Omental fat pad (tissue), 4 donors: ENCODE measurements around the gene CCL14. TPM values are rescaled to one million over a fixed set of nuclear protein-coding genes. Genes with fewer than 3 reads are reported as not detected.

Source experiments
- ATAC-seq: fragments of 150-250 bp; one replicate; pipeline ENCODE4 v1.9.1; 2016; ENCODE audit warnings: mild to moderate bottlenecking, moderate library complexity; ENCODE audit not compliant: low FRiP score
- DNase-seq: peaks from one replicate; pipeline ENCODE4 v3.0.0-alpha.2; 2019; ENCODE audit warnings: low spot score
- total RNA-seq, 4 donors: library from RNA; depleted of rRNA; stranded (reverse); fragments of >200 nt; gene quantifications; one replicate each; pipeline ENCODE4 v1.1.0, GENCODE V29; 2016
- TF ChIP-seq, protein P1 (sequence below), 3 donors: fragments of 450-650 bp; IDR thresholded peaks; one replicate each; pipeline ENCODE4 v1.5.1; 2016 to 2017; ENCODE audit warnings: antibody characterized with exemption in 3 of 3, mild to moderate bottlenecking in 3 of 3, moderate library complexity in 2 of 3

The CCL14 gene
- total RNA-seq, 4 donors from 2014 or later = 29.0 to 83.2 (median 68.7) TPM

DNA sequence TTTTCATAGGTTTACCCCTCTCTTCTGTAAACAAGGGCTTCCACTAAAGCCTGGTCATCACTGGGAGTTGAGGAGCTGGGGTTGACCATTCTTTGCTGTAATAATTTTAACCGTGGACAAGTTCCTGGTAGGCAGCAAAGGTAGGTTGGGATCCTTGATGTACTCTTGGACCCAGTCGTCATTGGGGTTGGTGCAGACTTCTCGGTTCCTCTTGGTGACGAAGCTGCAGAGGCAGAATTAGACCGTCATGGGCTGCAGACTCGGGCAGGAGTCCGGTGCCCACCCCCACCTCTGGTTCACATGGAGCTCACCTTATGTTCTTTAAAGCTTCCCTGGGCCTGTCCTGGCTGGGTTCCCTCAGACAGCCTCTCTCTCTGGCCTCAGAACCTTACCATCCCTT is 9.0 kb downstream of the CCL14 start:
- ATAC-seq (no peak), DNase-seq (no peak)
- TF ChIP-seq, protein P1, sequence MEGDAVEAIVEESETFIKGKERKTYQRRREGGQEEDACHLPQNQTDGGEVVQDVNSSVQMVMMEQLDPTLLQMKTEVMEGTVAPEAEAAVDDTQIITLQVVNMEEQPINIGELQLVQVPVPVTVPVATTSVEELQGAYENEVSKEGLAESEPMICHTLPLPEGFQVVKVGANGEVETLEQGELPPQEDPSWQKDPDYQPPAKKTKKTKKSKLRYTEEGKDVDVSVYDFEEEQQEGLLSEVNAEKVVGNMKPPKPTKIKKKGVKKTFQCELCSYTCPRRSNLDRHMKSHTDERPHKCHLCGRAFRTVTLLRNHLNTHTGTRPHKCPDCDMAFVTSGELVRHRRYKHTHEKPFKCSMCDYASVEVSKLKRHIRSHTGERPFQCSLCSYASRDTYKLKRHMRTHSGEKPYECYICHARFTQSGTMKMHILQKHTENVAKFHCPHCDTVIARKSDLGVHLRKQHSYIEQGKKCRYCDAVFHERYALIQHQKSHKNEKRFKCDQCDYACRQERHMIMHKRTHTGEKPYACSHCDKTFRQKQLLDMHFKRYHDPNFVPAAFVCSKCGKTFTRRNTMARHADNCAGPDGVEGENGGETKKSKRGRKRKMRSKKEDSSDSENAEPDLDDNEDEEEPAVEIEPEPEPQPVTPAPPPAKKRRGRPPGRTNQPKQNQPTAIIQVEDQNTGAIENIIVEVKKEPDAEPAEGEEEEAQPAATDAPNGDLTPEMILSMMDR (IDR thresholded peaks at IDR 0.05) = no peak

DNA sequence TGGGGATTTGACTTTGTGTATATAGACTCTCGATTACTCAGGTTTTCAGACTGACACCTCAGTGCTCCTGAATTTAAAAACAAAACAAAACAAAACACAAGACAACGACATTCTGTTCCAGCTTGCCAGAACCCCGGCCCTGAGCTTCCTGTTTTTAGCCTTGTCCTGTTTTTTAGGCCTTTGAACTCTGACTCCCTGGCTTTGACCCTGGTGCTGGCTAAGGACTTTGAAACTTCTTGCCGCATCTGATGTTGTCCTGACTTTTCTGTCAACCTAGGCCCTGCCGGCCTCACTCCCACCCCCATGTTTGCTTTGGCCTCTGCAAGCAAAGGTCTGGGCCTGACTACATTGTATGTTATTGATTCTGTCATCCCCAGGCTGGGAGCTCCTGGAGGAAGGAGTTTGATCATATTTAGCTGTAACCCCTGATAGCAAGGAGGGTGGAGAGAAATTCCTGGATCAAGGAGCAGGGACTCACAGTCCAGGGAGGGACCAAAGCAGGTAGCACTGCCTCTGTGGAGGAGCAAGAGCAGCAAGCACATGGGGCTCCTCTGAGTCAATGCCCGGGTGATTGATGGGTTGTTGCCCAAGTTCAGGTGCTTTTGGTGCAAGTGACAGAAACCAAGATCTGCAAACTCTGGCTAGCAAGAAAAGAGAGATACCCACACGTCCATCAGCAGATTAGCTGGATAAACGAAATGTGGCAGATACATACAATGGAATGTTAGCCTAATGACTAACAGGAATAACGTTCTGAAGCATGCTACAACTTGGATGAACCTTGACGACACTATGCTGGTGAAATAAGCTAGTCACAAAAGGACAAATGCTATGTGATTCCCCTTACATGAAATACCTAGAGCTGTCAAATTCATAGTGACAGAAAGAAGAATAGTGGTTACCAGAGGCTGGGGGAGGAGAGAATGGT is 12.9 kb downstream of the CCL14 start:
- DNase-seq (no peak), ATAC-seq (no peak)
- TF ChIP-seq, protein P1 (IDR thresholded peaks at IDR 0.05) = no peak

DNA sequence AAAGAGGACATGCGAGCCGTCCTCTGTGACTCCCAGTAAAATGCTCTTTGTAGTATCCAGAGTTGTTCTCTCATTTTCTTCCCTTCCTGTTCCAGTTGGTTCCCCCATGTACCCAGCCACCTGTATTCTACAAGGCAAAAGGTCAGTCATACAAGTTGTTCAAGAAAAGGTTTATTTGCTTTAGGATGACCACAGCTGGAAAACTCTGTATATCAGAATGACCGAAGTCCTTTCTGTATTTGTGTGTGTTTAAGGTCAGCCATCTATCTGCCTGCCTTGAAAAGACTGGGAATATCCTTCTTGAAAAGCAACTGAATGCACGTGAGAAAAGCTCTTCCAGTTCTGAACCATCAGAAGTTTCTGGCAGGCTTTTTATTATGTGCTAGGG is 13.6 kb downstream of the CCL14 start:
- ATAC-seq = no peak
- DNase-seq = no peak
- TF ChIP-seq, protein P1 (IDR thresholded peaks at IDR 0.05) = no peak

DNA sequence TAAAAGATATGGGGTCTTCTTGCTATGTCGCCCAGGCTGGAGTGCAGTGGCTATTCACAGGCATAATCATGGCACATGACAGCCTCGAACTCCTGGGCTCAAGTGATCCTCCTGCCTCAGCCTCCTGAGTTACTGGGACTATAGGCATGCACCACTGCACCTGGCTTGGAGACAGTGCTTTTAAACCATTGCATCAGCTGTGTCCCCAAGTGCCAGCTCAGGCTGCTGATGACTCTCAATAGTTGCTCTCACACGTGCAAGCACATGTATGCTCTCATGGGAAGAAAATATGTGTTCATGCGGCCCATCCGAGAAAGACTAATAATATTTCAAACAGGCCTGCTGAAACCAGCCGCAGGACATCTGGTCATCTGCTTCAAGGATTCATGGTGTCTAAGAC is 14.0 kb downstream of the CCL14 start:
- ATAC-seq = no peak
- DNase-seq = no peak

DNA sequence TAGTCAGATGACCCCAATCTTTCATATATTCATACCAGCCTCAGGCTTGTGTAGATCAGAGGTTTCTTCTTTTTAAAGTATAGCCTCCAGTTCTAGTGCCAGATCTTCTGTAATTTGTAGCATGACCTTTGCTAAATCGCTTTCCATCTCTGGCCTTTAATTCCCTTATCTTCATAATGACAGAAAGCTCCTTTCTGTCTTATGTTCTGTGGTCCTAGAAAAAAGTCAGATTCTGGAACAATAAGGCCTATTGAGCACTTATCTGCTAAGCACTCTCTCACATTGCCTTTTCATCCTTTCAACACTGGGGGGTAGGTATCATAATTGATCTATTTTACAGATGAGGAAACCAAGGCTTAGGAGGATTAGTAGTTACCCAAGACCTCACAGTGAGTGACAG is 14.5 kb downstream of the CCL14 start:
- DNase-seq = no peak
- no peak for ATAC-seq
- TF ChIP-seq, protein P1 (IDR thresholded peaks at IDR 0.05) = no peak

More for the DNA sequence above, 14.0 kb downstream of the CCL14 start:
- TF ChIP-seq, protein P1 (IDR thresholded peaks at IDR 0.05) = no peak

DNA sequence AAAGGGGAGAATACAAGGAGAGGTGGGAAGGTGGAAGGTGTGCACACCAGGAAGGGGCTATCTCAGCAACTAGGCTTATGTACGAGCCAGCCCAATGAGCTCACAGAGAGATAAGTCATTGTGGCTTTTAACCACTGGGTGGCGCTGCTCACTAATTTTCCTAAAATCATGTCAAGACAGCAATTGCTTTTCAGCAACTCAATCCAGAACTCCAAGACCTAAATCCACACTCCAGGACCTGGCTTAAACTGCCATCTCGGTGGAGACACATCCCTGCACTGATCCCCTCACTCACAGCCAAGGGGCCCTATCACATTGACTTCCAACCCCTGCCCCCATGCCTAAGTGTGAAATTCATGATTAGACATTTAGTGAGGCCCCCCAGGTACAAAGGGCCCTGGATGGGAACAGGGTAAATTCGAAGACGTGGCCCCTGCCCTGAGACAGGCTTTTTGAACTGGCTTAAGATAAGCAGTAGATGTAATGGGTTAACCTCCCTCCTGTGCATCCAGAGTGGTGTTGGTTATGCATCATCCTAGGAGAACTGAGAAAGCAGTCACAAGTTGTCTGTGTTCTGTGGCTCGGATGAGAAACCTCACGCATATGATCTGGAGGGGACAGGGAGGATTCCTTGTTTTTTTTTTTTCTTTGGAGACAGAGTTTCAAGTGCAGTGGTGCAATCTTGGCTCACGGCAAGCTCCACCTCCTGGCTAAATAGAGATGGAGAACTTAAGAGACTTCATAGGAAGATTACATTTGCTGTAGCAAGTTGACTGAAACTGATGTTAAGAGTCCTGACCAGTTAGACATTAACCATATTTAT is 16.8 kb downstream of the CCL14 start:
- DNase-seq (peak; percentile 74), ATAC-seq (peak; percentile 14)
- TF ChIP-seq, protein P1 (IDR thresholded peaks at IDR 0.05) = peak in 2 of 3 donors; percentile 46 to 53
